ENCODE data around the gene TSPAN1.

DNA sequence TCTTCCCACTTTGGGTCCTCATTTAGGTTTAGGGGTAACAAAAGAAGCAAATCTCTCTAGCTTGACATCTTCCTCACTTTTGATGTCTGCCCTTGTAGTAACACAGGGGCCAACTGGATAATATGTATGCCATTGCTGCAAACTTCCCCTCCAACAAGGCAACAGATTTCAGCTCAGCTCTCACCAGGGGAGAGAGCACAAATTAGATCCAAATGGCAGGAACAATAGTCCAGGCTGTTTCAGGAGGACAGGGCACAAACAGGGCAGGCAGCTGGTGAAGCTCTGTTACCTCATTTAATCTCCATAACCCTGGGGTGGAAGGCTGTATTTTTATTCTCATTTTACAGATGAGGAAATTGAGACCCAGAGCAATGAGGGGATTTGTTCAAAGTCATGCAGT, 38.2 kb upstream of the TSPAN1 start:
- TF ChIP-seq, protein P1, sequence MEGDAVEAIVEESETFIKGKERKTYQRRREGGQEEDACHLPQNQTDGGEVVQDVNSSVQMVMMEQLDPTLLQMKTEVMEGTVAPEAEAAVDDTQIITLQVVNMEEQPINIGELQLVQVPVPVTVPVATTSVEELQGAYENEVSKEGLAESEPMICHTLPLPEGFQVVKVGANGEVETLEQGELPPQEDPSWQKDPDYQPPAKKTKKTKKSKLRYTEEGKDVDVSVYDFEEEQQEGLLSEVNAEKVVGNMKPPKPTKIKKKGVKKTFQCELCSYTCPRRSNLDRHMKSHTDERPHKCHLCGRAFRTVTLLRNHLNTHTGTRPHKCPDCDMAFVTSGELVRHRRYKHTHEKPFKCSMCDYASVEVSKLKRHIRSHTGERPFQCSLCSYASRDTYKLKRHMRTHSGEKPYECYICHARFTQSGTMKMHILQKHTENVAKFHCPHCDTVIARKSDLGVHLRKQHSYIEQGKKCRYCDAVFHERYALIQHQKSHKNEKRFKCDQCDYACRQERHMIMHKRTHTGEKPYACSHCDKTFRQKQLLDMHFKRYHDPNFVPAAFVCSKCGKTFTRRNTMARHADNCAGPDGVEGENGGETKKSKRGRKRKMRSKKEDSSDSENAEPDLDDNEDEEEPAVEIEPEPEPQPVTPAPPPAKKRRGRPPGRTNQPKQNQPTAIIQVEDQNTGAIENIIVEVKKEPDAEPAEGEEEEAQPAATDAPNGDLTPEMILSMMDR (IDR thresholded peaks at IDR 0.05): no peak
- TF ChIP-seq POLR2A (IDR thresholded peaks at IDR 0.05): no peak
